AG04450 (cell line): ENCODE measurements around the gene RFLNA. TPM values are rescaled to one million over a fixed set of nuclear protein-coding genes. Genes with fewer than 3 reads are reported as not detected.

ENCODE experiments used
- CTCF ChIA-PET: fragments of 300-600, 350-600 bp; formaldehyde crosslinking; extraction: SDS; loops from one replicate; lab custom pipeline; 2022; ENCODE audit warnings: antibody characterized with exemption, inconsistent platforms; lab: Charles Lee
- POLR2A ChIA-PET: fragments of 350-600 bp; formaldehyde crosslinking; extraction: SDS; loops from one replicate; lab custom pipeline; 2021; ENCODE audit warnings: antibody characterized with exemption, inconsistent platforms; lab: Yijun Ruan, JAX
- DNase-seq: peaks from one replicate; pipeline ENCODE4 v3.0.0-alpha.2; 2011; ENCODE audit warnings: low read depth, low spot score
- H3K27ac ChIP-seq: one replicate; pipeline ENCODE4 v1.5.1; 2012; ENCODE audit warnings: low read depth, low read length, control low read depth
- H3K27me3 ChIP-seq: one replicate; pipeline ENCODE4 v1.6.0; 2012; ENCODE audit warnings: low read length; ENCODE audit not compliant: control insufficient read depth, insufficient read depth
- H3K4me3 ChIP-seq: 2 replicates; pipeline ENCODE4 v1.5.1; 2011; ENCODE audit warnings: mild to moderate bottlenecking, low read depth, low read length, control low read depth
- H3K9me3 ChIP-seq: 2 replicates; pipeline ENCODE4 v1.5.1; 2012; ENCODE audit warnings: low read length; ENCODE audit not compliant: control insufficient read depth, insufficient read depth
- CTCF ChIP-seq: IDR thresholded peaks from 2 replicates; pipeline ENCODE4 v1.5.1; 2011; ENCODE audit warnings: low read depth, low read length, control low read depth, inconsistent platforms
- polyA plus RNA-seq: library from polyadenylated mRNA; depleted of rRNA; stranded (reverse); fragments of >200 nt; gene quantifications from 2 replicates; pipeline ENCODE4 v1.2.3, GENCODE V29; 2011

RFLNA gene
- polyA plus RNA-seq, 1 experiment: not detected

GRCh38 chr12:124267205-124267778 is 27.6 kb upstream of the RFLNA start:
- no peak overlapping the region for H3K27ac ChIP-seq
- H3K4me3 ChIP-seq: no peak overlapping the region
- TF ChIP-seq CTCF: no peak
- H3K27me3 ChIP-seq: peaks cover 12% of the 10 kb centered on the region
- DNase-seq: no peak
- CTCF ChIA-PET: no interaction called here
- POLR2A ChIA-PET: no interaction called here
- no peaks in the 10 kb centered on the region for H3K9me3 ChIP-seq

DNA sequence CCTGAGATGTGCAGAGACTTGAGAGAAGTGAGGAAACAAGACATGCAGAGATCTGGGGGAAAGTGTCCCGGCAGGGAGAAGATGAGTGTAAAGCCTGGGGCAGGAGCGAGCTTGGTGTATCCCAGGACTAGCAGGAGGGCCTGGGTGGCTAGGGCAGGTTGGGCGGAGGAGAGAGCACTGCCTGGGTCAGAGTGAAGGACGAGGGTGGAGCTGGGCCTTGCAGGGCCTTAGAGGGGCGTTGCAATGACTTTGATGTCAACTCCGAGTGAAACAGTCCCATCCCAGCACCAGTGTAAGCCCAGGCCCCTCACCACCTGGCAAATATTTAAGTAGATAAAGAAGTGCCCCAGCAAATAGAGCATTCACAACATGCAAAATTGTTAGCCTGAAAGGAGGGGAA is 24.2 kb upstream of the RFLNA start:
- CTCF ChIA-PET: no interaction called here
- no peak for TF ChIP-seq CTCF
- H3K27ac ChIP-seq: no peak overlapping the region

DNA sequence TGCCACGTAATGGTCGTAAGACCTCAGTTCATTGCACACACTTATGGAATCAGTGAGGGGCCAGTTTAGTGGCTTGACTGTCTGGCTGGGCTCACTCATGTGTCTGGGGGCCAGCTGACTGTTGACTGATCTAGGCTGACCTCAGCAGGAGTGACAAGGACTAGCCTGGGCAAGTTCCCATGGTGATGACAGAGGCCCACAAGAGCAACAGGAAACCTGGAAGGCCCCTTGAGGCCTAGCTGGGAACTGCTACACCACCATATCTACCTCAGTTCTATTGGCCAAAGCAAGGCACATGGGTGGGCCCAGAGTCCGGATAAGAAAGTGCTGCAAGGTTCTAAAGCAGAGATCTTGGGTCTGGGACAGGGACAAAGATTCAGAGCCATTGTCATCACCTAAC is 21.3 kb upstream of the RFLNA start:
- DNase-seq: no peak
- Histone ChIP-seq H3K4me3 (no peak overlapping the region), H3K27ac (no peak overlapping the region), H3K27me3 (peaks cover 16% of the 10 kb centered on the region), H3K9me3 (no peaks in the 10 kb centered on the region)
- peak; percentile 28; the same call in 1 of the 2 replicates for TF ChIP-seq CTCF
- ChIA-PET CTCF (no interaction called here), POLR2A (no interaction called here)

More for the DNA sequence above, 24.2 kb upstream of the RFLNA start:
- POLR2A ChIA-PET: no interaction called here
- Histone ChIP-seq H3K27me3 (peaks cover 8% of the 10 kb centered on the region), H3K9me3 (no peaks in the 10 kb centered on the region), H3K4me3 (no peak overlapping the region)
- no peak for DNase-seq

DNA sequence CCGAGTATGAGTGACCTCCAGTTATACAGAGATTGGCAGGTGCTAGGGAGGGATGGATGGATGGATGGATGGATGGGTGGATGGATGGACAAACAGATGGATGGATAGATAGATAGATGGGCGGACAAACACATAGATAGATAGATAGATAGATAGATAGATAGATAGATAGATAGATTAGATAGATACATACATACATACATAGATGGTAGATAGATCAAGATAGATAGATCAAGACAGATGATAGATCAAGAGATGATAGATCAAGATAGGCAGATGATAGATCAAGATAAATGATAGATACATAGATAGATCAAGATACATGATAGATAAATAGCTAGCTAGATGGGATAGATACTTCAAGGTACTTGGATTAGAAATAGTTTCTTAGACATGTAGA is 18.6 kb upstream of the RFLNA start:
- POLR2A ChIA-PET: no interaction called here
- Histone ChIP-seq H3K4me3 (no peak overlapping the region), H3K27ac (no peak overlapping the region), H3K27me3 (peaks cover 39% of the 10 kb centered on the region), H3K9me3 (no peaks in the 10 kb centered on the region)
- no peak for DNase-seq
- TF ChIP-seq CTCF: no peak
- CTCF ChIA-PET: no interaction called here

GRCh38 chr12:124277394-124278241 is 17.3 kb upstream of the RFLNA start:
- H3K4me3 ChIP-seq: no peak overlapping the region
- ChIA-PET POLR2A (no interaction called here), CTCF (no interaction called here)
- H3K27me3 ChIP-seq: peaks cover 48% of the 10 kb centered on the region
- H3K27ac ChIP-seq: no peak overlapping the region
- TF ChIP-seq CTCF: no peak
- no peak for DNase-seq
- H3K9me3 ChIP-seq: no peaks in the 10 kb centered on the region
